ENCODE measurements around the gene ZFYVE9. TPM values are rescaled to one million over a fixed set of nuclear protein-coding genes. Genes with fewer than 3 reads are reported as not detected.

The ZFYVE9 gene
- total and polyA plus RNA-seq, 5 donors from 2014 or later, result 0.26 to 1.6 (median 0.84) TPM

GRCh38 chr1:52359676-52360594, 218.0 kb downstream of the ZFYVE9 start:
- H3K4me3 Mint-ChIP-seq, result no peak overlapping the region
- H3K36me3 ChIP-seq (ENCODE audit: control insufficient read depth, insufficient read depth, low read length), result peaks cover 80% of the 10 kb centered on the region

DNA sequence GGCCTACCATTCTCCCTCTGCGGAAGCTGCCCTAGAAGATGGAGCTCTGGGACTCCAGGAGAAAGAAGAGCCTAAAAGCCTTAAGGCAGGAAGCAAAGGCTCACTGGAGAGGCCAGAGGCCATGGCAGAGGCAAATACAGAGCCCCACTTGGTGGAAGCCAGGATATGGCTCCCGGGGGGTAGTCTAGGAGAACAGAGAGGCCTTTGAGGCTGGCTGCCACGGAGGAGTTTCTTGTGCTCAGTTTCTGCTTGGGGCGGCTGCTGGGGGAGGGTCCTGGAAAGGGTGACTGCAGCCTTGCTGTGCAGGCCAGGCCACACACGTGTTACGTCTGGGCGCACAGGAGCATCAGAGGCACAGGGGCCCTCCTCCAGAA, 218.7 kb downstream of the ZFYVE9 start:
- no peak for ATAC-seq (ENCODE audit: low read depth in 2 of 2)
- no peaks in the 10 kb centered on the region for H3K27me3 ChIP-seq (ENCODE audit: control insufficient read depth, insufficient read depth, low read length)
- no peak overlapping the region for H3K27ac Mint-ChIP-seq
- no peaks in the 10 kb centered on the region for H3K9me3 Mint-ChIP-seq
- peaks cover 73% of the 10 kb centered on the region for H3K36me3 ChIP-seq (ENCODE audit: control insufficient read depth, insufficient read depth, low read length)
- peaks cover 0 to 30% (median 19%) of the 10 kb centered on the region in 4 donors for H3K4me1 Mint-ChIP-seq
- H3K27ac ChIP-seq (ENCODE audit: insufficient read depth, low read length, poor library complexity, severe bottlenecking), result no peak overlapping the region
- H3K9me3 ChIP-seq (ENCODE audit: control insufficient read depth in 2 of 2, low read length in 2 of 2), result no peaks in the 10 kb centered on the region
- H3K27me3 Mint-ChIP-seq, result no peaks in the 10 kb centered on the region
- DNase-seq, result no peak
- H3K4me1 ChIP-seq (ENCODE audit: control insufficient read depth, insufficient read depth, low read length, poor library complexity, severe bottlenecking), result peaks cover 17% of the 10 kb centered on the region
- H3K4me3 ChIP-seq (ENCODE audit: low read depth, low read length), result no peak overlapping the region
- peaks cover 32% of the 10 kb centered on the region for H3K36me3 Mint-ChIP-seq
- H3K4me3 Mint-ChIP-seq, result no peak overlapping the region

More at GRCh38 chr1:52359676-52360594, 218.0 kb downstream of the ZFYVE9 start:
- H3K36me3 Mint-ChIP-seq, result peaks cover 38% of the 10 kb centered on the region
- DNase-seq (no peak), ATAC-seq (ENCODE audit: low read depth in 2 of 2) (no peak)
- Histone ChIP-seq H3K27me3 (ENCODE audit: control insufficient read depth, insufficient read depth, low read length) (no peaks in the 10 kb centered on the region), H3K27ac (ENCODE audit: insufficient read depth, low read length, poor library complexity, severe bottlenecking) (no peak overlapping the region), H3K9me3 (ENCODE audit: control insufficient read depth in 2 of 2, low read length in 2 of 2) (no peaks in the 10 kb centered on the region), H3K4me3 (ENCODE audit: low read depth, low read length) (no peak overlapping the region), H3K4me1 (ENCODE audit: control insufficient read depth, insufficient read depth, low read length, poor library complexity, severe bottlenecking) (peaks cover 11% of the 10 kb centered on the region)
- H3K9me3 Mint-ChIP-seq, result no peaks in the 10 kb centered on the region
- no peak overlapping the region for H3K27ac Mint-ChIP-seq
- peaks cover 0 to 24% (median 14%) of the 10 kb centered on the region in 4 donors for H3K4me1 Mint-ChIP-seq
- H3K27me3 Mint-ChIP-seq, result no peaks in the 10 kb centered on the region

GRCh38 chr1:52364235-52364839, 222.4 kb downstream of the ZFYVE9 start:
- H3K27me3 Mint-ChIP-seq, result no peaks in the 10 kb centered on the region
- H3K4me3 ChIP-seq (ENCODE audit: low read depth, low read length), result peak overlapping the region; percentile 88
- H3K4me1 ChIP-seq (ENCODE audit: control insufficient read depth, insufficient read depth, low read length, poor library complexity, severe bottlenecking), result peaks cover 32% of the 10 kb centered on the region
- peak overlapping the region; percentile 85 to 97 (median 94) for H3K4me3 Mint-ChIP-seq
- H3K9me3 ChIP-seq (ENCODE audit: control insufficient read depth in 2 of 2, low read length in 2 of 2), result no peaks in the 10 kb centered on the region
- peak in 1 of 3 donors; percentile 23 for DNase-seq
- peaks cover 36% of the 10 kb centered on the region for H3K36me3 ChIP-seq (ENCODE audit: control insufficient read depth, insufficient read depth, low read length)
- peaks cover 12% of the 10 kb centered on the region for H3K36me3 Mint-ChIP-seq
- peak overlapping the region; percentile 93 for H3K27ac ChIP-seq (ENCODE audit: insufficient read depth, low read length, poor library complexity, severe bottlenecking)
- peak overlapping the region; percentile 14 to 96 (median 95) for H3K27ac Mint-ChIP-seq
- ATAC-seq (ENCODE audit: low read depth in 2 of 2), result no peak
- H3K9me3 Mint-ChIP-seq, result no peaks in the 10 kb centered on the region
- no peaks in the 10 kb centered on the region for H3K27me3 ChIP-seq (ENCODE audit: control insufficient read depth, insufficient read depth, low read length)
- peaks cover 10 to 54% (median 30%) of the 10 kb centered on the region in 4 donors for H3K4me1 Mint-ChIP-seq

GRCh38 chr1:52365071-52365745, 223.3 kb downstream of the ZFYVE9 start:
- Histone ChIP-seq H3K27me3 (ENCODE audit: control insufficient read depth, insufficient read depth, low read length) (no peaks in the 10 kb centered on the region), H3K4me3 (ENCODE audit: low read depth, low read length) (peak overlapping the region; percentile 88), H3K9me3 (ENCODE audit: control insufficient read depth in 2 of 2, low read length in 2 of 2) (no peaks in the 10 kb centered on the region), H3K27ac (ENCODE audit: insufficient read depth, low read length, poor library complexity, severe bottlenecking) (peak overlapping the region; percentile 93), H3K36me3 (ENCODE audit: control insufficient read depth, insufficient read depth, low read length) (peaks cover 27% of the 10 kb centered on the region), H3K4me1 (ENCODE audit: control insufficient read depth, insufficient read depth, low read length, poor library complexity, severe bottlenecking) (peaks cover 32% of the 10 kb centered on the region)
- DNase-seq, result peak in 2 of 3 donors; percentile 15 to 75
- Mint-ChIP-seq H3K4me3 (peak overlapping the region; percentile 94 to 97 (median 95)), H3K36me3 (peaks cover 12% of the 10 kb centered on the region), H3K27me3 (no peaks in the 10 kb centered on the region), H3K9me3 (no peaks in the 10 kb centered on the region), H3K4me1 (peaks cover 12 to 56% (median 30%) of the 10 kb centered on the region in 4 donors), H3K27ac (peak overlapping the region; percentile 95 to 97 (median 96))
- no peak for ATAC-seq (ENCODE audit: low read depth in 2 of 2)

DNA sequence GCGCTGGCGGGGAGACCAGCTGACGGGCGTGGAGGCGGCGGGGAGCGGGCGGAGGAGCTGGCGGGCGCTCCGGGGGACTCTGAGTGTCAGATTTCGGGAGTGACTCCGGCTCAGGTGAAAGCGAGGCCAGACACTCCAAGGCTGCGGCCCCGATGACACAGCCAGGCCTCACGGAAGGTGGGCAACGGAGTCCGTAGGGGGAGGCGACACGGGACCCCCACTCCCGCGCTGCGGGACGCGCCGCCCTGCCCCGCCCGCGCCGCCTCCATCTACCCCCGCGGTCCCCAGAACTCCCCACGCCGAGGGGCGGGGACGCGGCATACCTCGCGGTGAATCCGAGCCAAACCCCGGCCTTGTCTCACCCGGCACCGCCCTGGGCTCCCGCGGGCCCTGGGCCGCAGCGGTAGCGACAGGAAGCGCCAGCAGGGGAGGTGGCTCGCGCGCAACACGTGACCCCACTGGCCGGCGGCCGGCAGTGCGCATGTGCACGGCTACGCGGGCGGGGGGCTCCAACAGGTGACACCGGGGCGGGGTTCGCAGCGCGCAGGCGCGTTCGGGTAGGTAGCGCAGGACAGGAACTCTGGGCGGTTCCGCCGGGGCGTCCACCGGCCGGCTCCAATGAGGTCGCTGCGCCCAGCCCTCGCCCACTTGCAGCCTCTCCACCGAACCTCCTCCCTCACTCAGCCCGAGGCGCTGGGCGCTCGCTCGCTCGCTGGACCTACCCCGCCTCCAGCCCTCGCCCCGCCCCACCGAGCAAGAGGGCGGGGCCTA, 224.0 kb downstream of the ZFYVE9 start, which contains the start of gene CC2D1B:
Gene CC2D1B (minus strand): TSS at position 460 of the 771 bp plus-strand sequence. CDS start 1,585 bp downstream, outside the sequence.
- Mint-ChIP-seq H3K27me3 (no peaks in the 10 kb centered on the region), H3K4me1 (peaks cover 12 to 56% (median 30%) of the 10 kb centered on the region in 4 donors), H3K4me3 (peak within 1 kb of the TSS; percentile 94 to 97 (median 96)), H3K36me3 (peaks cover 12% of the 10 kb centered on the region), H3K9me3 (no peaks in the 10 kb centered on the region), H3K27ac (peak within 1 kb of the TSS; percentile 95 to 97 (median 96))
- Histone ChIP-seq H3K4me3 (ENCODE audit: low read depth, low read length) (peak within 1 kb of the TSS; percentile 88), H3K27ac (ENCODE audit: insufficient read depth, low read length, poor library complexity, severe bottlenecking) (peak within 1 kb of the TSS; percentile 93), H3K36me3 (ENCODE audit: control insufficient read depth, insufficient read depth, low read length) (peaks cover 20% of the 10 kb centered on the region), H3K27me3 (ENCODE audit: control insufficient read depth, insufficient read depth, low read length) (no peaks in the 10 kb centered on the region), H3K4me1 (ENCODE audit: control insufficient read depth, insufficient read depth, low read length, poor library complexity, severe bottlenecking) (peaks cover 32% of the 10 kb centered on the region), H3K9me3 (ENCODE audit: control insufficient read depth in 2 of 2, low read length in 2 of 2) (no peaks in the 10 kb centered on the region)
- DNase-seq (peak; percentile 99 to 100 (median 99)), ATAC-seq (ENCODE audit: low read depth in 2 of 2) (peak; percentile 93 to 95)

- Histone ChIP-seq H3K4me1 (ENCODE audit: control insufficient read depth, insufficient read depth, low read length, poor library complexity, severe bottlenecking) (peaks cover 32% of the 10 kb centered on the region), H3K4me3 (ENCODE audit: low read depth, low read length) (peak overlapping the region; percentile 82), H3K36me3 (ENCODE audit: control insufficient read depth, insufficient read depth, low read length) (peaks cover 14% of the 10 kb centered on the region), H3K27ac (ENCODE audit: insufficient read depth, low read length, poor library complexity, severe bottlenecking) (peak overlapping the region; percentile 93), H3K9me3 (ENCODE audit: control insufficient read depth in 2 of 2, low read length in 2 of 2) (no peaks in the 10 kb centered on the region), H3K27me3 (ENCODE audit: control insufficient read depth, insufficient read depth, low read length) (no peaks in the 10 kb centered on the region)
- peak overlapping the region; percentile 94 to 97 (median 96) for H3K4me3 Mint-ChIP-seq
- H3K27ac Mint-ChIP-seq, result peak overlapping the region; percentile 52 to 96 (median 87)
- no peak for DNase-seq
- peak; percentile 0 for ATAC-seq (ENCODE audit: low read depth in 2 of 2)
- peaks cover 12 to 55% (median 30%) of the 10 kb centered on the region in 4 donors for H3K4me1 Mint-ChIP-seq
- H3K9me3 Mint-ChIP-seq, result no peaks in the 10 kb centered on the region
- peaks cover 10% of the 10 kb centered on the region for H3K36me3 Mint-ChIP-seq
- H3K27me3 Mint-ChIP-seq, result no peaks in the 10 kb centered on the region
Observed at GRCh38 chr1:52366517-52366827, 224.6 kb downstream of the ZFYVE9 start.

- ATAC-seq (ENCODE audit: low read depth in 2 of 2) (no peak), DNase-seq (no peak)
- peaks cover 6% of the 10 kb centered on the region for H3K36me3 ChIP-seq (ENCODE audit: control insufficient read depth, insufficient read depth, low read length)
- no peaks in the 10 kb centered on the region for H3K9me3 Mint-ChIP-seq
- H3K27ac Mint-ChIP-seq, result no peak overlapping the region
- no peaks in the 10 kb centered on the region for H3K27me3 ChIP-seq (ENCODE audit: control insufficient read depth, insufficient read depth, low read length)
- H3K27me3 Mint-ChIP-seq, result no peaks in the 10 kb centered on the region
- peak overlapping the region in 3 of 4 donors; percentile 10 to 97 (median 94) for H3K4me3 Mint-ChIP-seq
- H3K4me1 ChIP-seq (ENCODE audit: control insufficient read depth, insufficient read depth, low read length, poor library complexity, severe bottlenecking), result peaks cover 32% of the 10 kb centered on the region
- H3K4me1 Mint-ChIP-seq, result peaks cover 12 to 50% (median 29%) of the 10 kb centered on the region in 4 donors
- no peaks in the 10 kb centered on the region for H3K9me3 ChIP-seq (ENCODE audit: control insufficient read depth in 2 of 2, low read length in 2 of 2)
- H3K36me3 Mint-ChIP-seq, result peaks cover 2% of the 10 kb centered on the region
- H3K27ac ChIP-seq (ENCODE audit: insufficient read depth, low read length, poor library complexity, severe bottlenecking), result no peak overlapping the region
- H3K4me3 ChIP-seq (ENCODE audit: low read depth, low read length), result peak overlapping the region; percentile 82
Observed at GRCh38 chr1:52367272-52367671, 225.4 kb downstream of the ZFYVE9 start.
